Karpas-422 (cell line): ENCODE data around the gene TGDS. TPM values are rescaled to one million over a fixed set of nuclear protein-coding genes. Genes with fewer than 3 reads are reported as not detected.

ENCODE experiments used
- DNase-seq: peaks from one replicate; pipeline ENCODE4 v3.0.0-alpha.2; 2015
- H2AFZ ChIP-seq: fragments of 200-600 bp; sonication (generic); 2 replicates; pipeline ENCODE4 v1.6.1; 2014; ENCODE audit warnings: antibody characterized with exemption, low read length, mixed read lengths
- H3K27ac ChIP-seq: fragments of 200-600 bp; sonication (generic); 2 replicates; pipeline ENCODE4 v1.5.1; 2014; ENCODE audit warnings: mild to moderate bottlenecking, low read length, moderate library complexity
- H3K27me3 ChIP-seq: fragments of 200-600 bp; sonication (generic); 2 replicates; pipeline ENCODE4 v1.6.1; 2014; ENCODE audit warnings: low read length, mixed read lengths
- H3K36me3 ChIP-seq: fragments of 200-600 bp; sonication (generic); 2 replicates; pipeline ENCODE4 v1.6.1; 2014; ENCODE audit warnings: low read length, mixed read lengths; ENCODE audit not compliant: insufficient read depth
- H3K4me1 ChIP-seq: fragments of 200-600 bp; sonication (generic); 2 replicates; pipeline ENCODE4 v1.6.1; 2014; ENCODE audit warnings: mild to moderate bottlenecking, low read length, mixed read lengths
- H3K4me2 ChIP-seq: fragments of 200-600 bp; sonication (generic); 2 replicates; pipeline ENCODE4 v1.6.1; 2014; ENCODE audit warnings: low read length, low read depth, mild to moderate bottlenecking; ENCODE audit not compliant: poor library complexity, severe bottlenecking
- H3K4me3 ChIP-seq: fragments of 200-600 bp; sonication (generic); 2 replicates; pipeline ENCODE4 v1.5.1; 2014; ENCODE audit warnings: mild to moderate bottlenecking, antibody characterized with exemption, low read length, mixed read lengths
- H3K79me2 ChIP-seq: fragments of 200-600 bp; sonication (generic); 2 replicates; pipeline ENCODE4 v1.6.1; 2014; ENCODE audit warnings: mild to moderate bottlenecking, low read length, mixed read lengths
- H3K9ac ChIP-seq: fragments of 200-600 bp; sonication (generic); 2 replicates; pipeline ENCODE4 v1.6.0; 2014; ENCODE audit warnings: low read length
- H3K9me2 ChIP-seq: fragments of 200-600 bp; sonication (generic), shearing (Covaris generic); replicated peaks from 2 replicates; pipeline ENCODE4 v1.6.0; 2014; ENCODE audit warnings: mild to moderate bottlenecking, low read length, moderate library complexity; ENCODE audit not compliant: insufficient read depth
- H3K9me3 ChIP-seq: fragments of 300-700, 200-600 bp; sonication (generic); 2 replicates; pipeline ENCODE4 v1.6.1; 2014; ENCODE audit warnings: low read length, mixed read lengths
- H4K20me1 ChIP-seq: fragments of 200-600 bp; sonication (generic); 2 replicates; pipeline ENCODE4 v1.6.1; 2014; ENCODE audit warnings: mild to moderate bottlenecking, antibody characterized with exemption, low read length, low read depth; ENCODE audit not compliant: insufficient read depth
- total RNA-seq: library from RNA; depleted of rRNA; stranded (reverse); fragments of >200 nt; shearing (Covaris generic); gene quantifications from 2 replicates; pipeline ENCODE4 v1.2.3, GENCODE V29; 2014; ENCODE audit warnings: low replicate concordance; rRNA removed

Gene TGDS
- total RNA-seq, 1 experiment from 2014 or later, result 26.2 TPM

DNA sequence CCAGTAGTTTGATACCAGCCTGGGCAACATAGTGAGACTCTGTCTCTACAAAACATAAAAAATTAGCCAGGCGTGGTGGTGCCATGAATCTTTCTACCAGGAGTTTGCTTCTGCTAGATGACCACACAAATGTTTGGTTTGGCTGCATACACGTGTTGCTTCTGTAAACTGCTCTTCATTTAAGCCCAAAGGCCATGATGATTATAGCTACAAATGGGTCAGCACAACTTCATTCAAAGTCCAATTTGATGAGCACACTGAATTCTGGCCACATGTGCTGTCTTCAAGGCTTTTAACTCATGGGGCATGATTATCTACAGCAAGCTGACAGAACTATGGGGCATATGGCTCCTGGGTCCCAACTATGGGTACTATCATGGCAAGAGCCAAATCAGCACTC, 70.2 kb downstream of the TGDS start:
- DNase-seq, result no peak
- Histone ChIP-seq H2AFZ (no peak overlapping the region), H3K27ac (no peak overlapping the region), H3K27me3 (no peaks in the 10 kb centered on the region), H3K79me2 (no peaks in the 10 kb centered on the region), H4K20me1 (no peaks in the 10 kb centered on the region), H3K9ac (no peak overlapping the region), H3K9me3 (no peaks in the 10 kb centered on the region), H3K9me2 (no peaks in the 10 kb centered on the region; the same call in 1 of the 2 replicates), H3K36me3 (no peaks in the 10 kb centered on the region), H3K4me3 (no peak overlapping the region), H3K4me2 (no peak overlapping the region), H3K4me1 (no peaks in the 10 kb centered on the region)

DNA sequence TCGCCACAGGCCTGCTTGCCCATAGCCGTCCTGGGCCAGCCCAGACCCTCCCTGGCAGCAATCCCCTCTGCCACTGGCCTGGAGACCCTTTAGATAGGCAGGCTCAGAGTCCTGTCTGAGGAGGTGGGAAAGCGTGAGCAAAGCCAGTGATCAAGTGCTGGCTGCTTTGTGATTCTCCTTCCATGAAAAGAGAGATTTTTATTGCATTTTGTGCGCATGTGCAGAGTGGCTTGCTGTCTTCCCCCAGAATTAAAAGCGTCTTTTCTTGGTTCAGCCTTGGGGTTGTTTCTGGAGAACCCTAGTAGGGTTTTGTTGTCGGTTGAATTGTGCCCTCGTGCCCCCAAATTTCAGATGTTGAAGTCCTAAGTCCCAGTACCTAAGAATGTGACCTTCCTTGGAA, 71.5 kb downstream of the TGDS start:
- H3K4me1 ChIP-seq, result no peaks in the 10 kb centered on the region
- no peaks in the 10 kb centered on the region for H3K27me3 ChIP-seq
- no peak for DNase-seq
- no peaks in the 10 kb centered on the region for H3K79me2 ChIP-seq
- H4K20me1 ChIP-seq, result no peaks in the 10 kb centered on the region
- H3K4me2 ChIP-seq, result no peak overlapping the region
- H3K27ac ChIP-seq, result no peak overlapping the region
- no peak overlapping the region for H2AFZ ChIP-seq
- H3K9ac ChIP-seq, result no peak overlapping the region
- H3K4me3 ChIP-seq, result no peak overlapping the region
- H3K9me3 ChIP-seq, result no peaks in the 10 kb centered on the region
- H3K36me3 ChIP-seq, result no peaks in the 10 kb centered on the region
- H3K9me2 ChIP-seq, result no peaks in the 10 kb centered on the region; the same call in 1 of the 2 replicates

Other genes starting within 250 kb of the TGDS start
- 0.14 TPM in 1 of 2 replicates, not detected in the other for gene DCT, start 116.5 kb downstream of the TGDS start, total RNA-seq
- gene GPR180, start 5.7 kb upstream of the TGDS start, total RNA-seq, result 6.2 and 11.5 TPM in 2 replicates
- gene SOX21, start 116.4 kb upstream of the TGDS start, total RNA-seq, result not detected in 2 replicates